Smooth muscle cell of bladder (primary cell): ENCODE data around the gene BICC1. TPM values are rescaled to one million over a fixed set of nuclear protein-coding genes. Genes with fewer than 3 reads are reported as not detected.

Experiments
- total RNA-seq: library from RNA; depleted of rRNA; stranded (reverse); fragments of >200 nt; gene quantifications from 2 replicates; pipeline ENCODE4 v1.2.3, GENCODE V29; 2014

Gene BICC1
- 99.6 and 108 TPM in 2 replicates for total RNA-seq

GRCh38 chr10:58512491-58513187 is at the start of gene BICC1:
TSS of gene BICC1 (plus strand) at chr10:58512872. CDS start at chr10:58513144, 272 bp downstream.

Other genes starting within 250 kb of the BICC1 start
- 5.3 and 5.5 TPM in 2 replicates for gene IPMK, start 245.0 kb upstream of the BICC1 start, total RNA-seq
- gene CISD1, start 243.7 kb upstream of the BICC1 start, total RNA-seq: 18.2 and 23.9 TPM in 2 replicates
- 10.4 and 11.7 TPM in 2 replicates for gene UBE2D1, start 177.9 kb upstream of the BICC1 start, total RNA-seq
- gene TFAM, start 127.5 kb upstream of the BICC1 start, total RNA-seq: 16.1 and 20.5 TPM in 2 replicates